ENCODE measurements around the gene NCAPH2.
A peak's percentile ranks its signal among the peaks of the same experiment; 100 is the strongest.
"Not testable (repeated sequence)": the region's sequence is repeated elsewhere in the genome, so short reads cannot be mapped to it uniquely, and the experiment has no call there.

NCAPH2 gene

GRCh38 chr22:50533856-50534711 lies 26.1 kb downstream of the NCAPH2 start:
- H3K4me1 ChIP-seq (ENCODE audit: control insufficient read depth, insufficient read depth, low read length); H3K27ac ChIP-seq (ENCODE audit: extremely low read depth, low read depth, low read length); H3K36me3 ChIP-seq (ENCODE audit: control insufficient read depth in 2 of 2, insufficient read depth in 1 of 2, low read length in 2 of 2); H3K4me3 ChIP-seq (ENCODE audit: low read depth, low read length); H3K9me3 ChIP-seq (ENCODE audit: control insufficient read depth, insufficient read depth, low read depth, low read length): not testable (repeated sequence)
- 0 out of 2 replicates have a peak, but pooled peaks have one; percentile 0 for TF ChIP-seq EGR2 (tag by site-specific recombination; IDR thresholded peaks at IDR 0.05; ENCODE audit: low read depth)
- POLR2A ChIA-PET, result interaction anchor here (0.5 to 1.0 kb wide), 3 partner anchors 36 to 428 kb away, joined by 3 to 8 read pairs (median 4); no protein-coding TSS in a partner anchor
- CTCF ChIA-PET, result interaction anchor here (0.6 to 1.2 kb wide), 2 partner anchors 8 to 47 kb away, joined by 3 to 5 read pairs; partner anchors contain the start of gene SCO2

- Histone ChIP-seq H3K9me3 (ENCODE audit: control insufficient read depth, insufficient read depth, low read depth, low read length) (no peaks in the 10 kb centered on the region), H3K36me3 (ENCODE audit: control insufficient read depth in 2 of 2, insufficient read depth in 1 of 2, low read length in 2 of 2) (no peaks in the 10 kb centered on the region), H3K27ac (ENCODE audit: extremely low read depth, low read depth, low read length) (no peak overlapping the region), H3K4me3 (ENCODE audit: low read depth, low read length) (no peak overlapping the region), H3K4me1 (ENCODE audit: control insufficient read depth, insufficient read depth, low read length) (peaks cover 5% of the 10 kb centered on the region)
- ChIA-PET CTCF (interaction anchor here (0.6 to 1.5 kb wide), 6 partner anchors 9 to 396 kb away, joined by 3 to 6 read pairs (median 3); partner anchors contain the start of gene SCO2), POLR2A (interaction anchor here (0.5 to 1.0 kb wide), 3 partner anchors 35 to 429 kb away, joined by 3 to 8 read pairs (median 4); no protein-coding TSS in a partner anchor)
- TF ChIP-seq GLI2 (tag by site-specific recombination; IDR thresholded peaks at IDR 0.05; ENCODE audit: borderline replicate concordance, low read depth) (no peak), ZNF10 (tag by site-specific recombination; IDR thresholded peaks at IDR 0.05) (no peak), IKZF3 (tag by site-specific recombination; IDR thresholded peaks at IDR 0.05) (no peak), ZNF280C (tag by site-specific recombination; IDR thresholded peaks at IDR 0.05) (no peak)
These were observed 27.1 kb downstream of the NCAPH2 start for GRCh38 chr22:50535113-50535512.

- Histone ChIP-seq H3K27ac (ENCODE audit: extremely low read depth, low read depth, low read length) (no peak overlapping the region), H3K4me3 (ENCODE audit: low read depth, low read length) (no peak overlapping the region), H3K4me1 (ENCODE audit: control insufficient read depth, insufficient read depth, low read length) (peaks cover 8% of the 10 kb centered on the region), H3K9me3 (ENCODE audit: control insufficient read depth, insufficient read depth, low read depth, low read length) (no peaks in the 10 kb centered on the region), H3K36me3 (ENCODE audit: control insufficient read depth in 2 of 2, insufficient read depth in 1 of 2, low read length in 2 of 2) (no peaks in the 10 kb centered on the region)
- ChIA-PET POLR2A (interaction anchor here (0.6 to 1.3 kb wide), 4 partner anchors 10 to 136 kb away, joined by 3 to 6 read pairs (median 4); partner anchors contain the start of genes LMF2, NCAPH2 and SCO2), CTCF (interaction anchor here (0.5 to 1.5 kb wide), 4 partner anchors 9 to 117 kb away, joined by 3 to 6 read pairs (median 4); partner anchors contain the start of genes SCO2 and SYCE3)
- TF ChIP-seq ZBTB21 (tag by site-specific recombination; IDR thresholded peaks at IDR 0.05) (no peak), OSR2 (tag by site-specific recombination; IDR thresholded peaks at IDR 0.05) (no peak), ZNF561 (tag by site-specific recombination; IDR thresholded peaks at IDR 0.05; ENCODE audit: borderline replicate concordance) (no peak), ZNF426 (tag by site-specific recombination; IDR thresholded peaks at IDR 0.05) (no peak), GFI1B (tag by site-specific recombination; IDR thresholded peaks at IDR 0.05) (no peak), ZNF280D (tag by site-specific recombination; IDR thresholded peaks at IDR 0.05) (no peak), ZFHX2 (tag by site-specific recombination; conservative IDR thresholded peaks at IDR 0.05) (no peak), ZNF792 (tag by site-specific recombination; IDR thresholded peaks at IDR 0.05) (no peak), ZNF335 (tag by site-specific recombination; conservative IDR thresholded peaks at IDR 0.05) (no peak), PRDM4 (tag by site-specific recombination; IDR thresholded peaks at IDR 0.05) (no peak), ZNF777 (tag by site-specific recombination; IDR thresholded peaks at IDR 0.05; ENCODE audit: borderline replicate concordance) (no peak), ZNF394 (tag by site-specific recombination; IDR thresholded peaks at IDR 0.05; ENCODE audit: borderline replicate concordance) (no peak), HOXA7 (CRISPR knock-in tag; IDR thresholded peaks at IDR 0.05; ENCODE audit: borderline replicate concordance) (no peak), ZNF354C (tag by site-specific recombination; IDR thresholded peaks at IDR 0.05; ENCODE audit: borderline replicate concordance, low read depth) (no peak), PRDM1 (tag by site-specific recombination; IDR thresholded peaks at IDR 0.05) (no peak), ZBTB1 (tag by site-specific recombination; IDR thresholded peaks at IDR 0.05) (no peak), ZNF19 (tag by site-specific recombination; IDR thresholded peaks at IDR 0.05; ENCODE audit: low read depth) (no peak), SP3 (tag by site-specific recombination; IDR thresholded peaks at IDR 0.05) (no peak)
These were observed 28.2 kb downstream of the NCAPH2 start for GRCh38 chr22:50536226-50536625.
